GM12878 (cell line): ENCODE data around the gene FFAR2. TPM values are rescaled to one million over a fixed set of nuclear protein-coding genes. Genes with fewer than 3 reads are reported as not detected.

Experiments used
- ATAC-seq: fragments of 200-7000 bp; cut with Tn5 transposase; 3 replicates; pipeline ENCODE4 v1.9.1; 2020; ENCODE audit warnings: mild to moderate bottlenecking, moderate library complexity
- BruUV-seq: library from RNA; stranded (reverse); fragments of 400-500 nt; replicated peaks from 2 replicates; lab custom pipeline; 2021; lab: Mats Ljungman, UMichigan
- CTCF ChIA-PET: fragments of 300-600 bp; sonication (Branson Sonifier 250); formaldehyde crosslinking; extraction: SDS; loops from one replicate; lab custom pipeline; 2021; ENCODE audit warnings: inconsistent platforms; lab: Yijun Ruan, JAX
- POLR2A ChIA-PET: fragments of 350-600 bp; formaldehyde crosslinking; extraction: SDS; loops from one replicate; lab custom pipeline; 2021; ENCODE audit warnings: inconsistent platforms; lab: Charles Lee
- RAD21 ChIA-PET: fragments of 300-600 bp; sonication (Branson Sonifier 250); formaldehyde crosslinking; loops from one replicate; lab custom pipeline; 2023; ENCODE audit warnings: antibody characterized with exemption; ENCODE audit not compliant: unreplicated experiment; lab: Charles Lee
- SMC1A ChIA-PET: fragments of 300-600 bp; sonication (Branson Sonifier 250); formaldehyde crosslinking; loops from one replicate; lab custom pipeline; 2023; ENCODE audit not compliant: unreplicated experiment, uncharacterized antibody; lab: Charles Lee
- DNase-seq: peaks from one replicate; pipeline ENCODE4 v3.0.0-alpha.2; 2011; ENCODE audit warnings: low read depth, low spot score
- FAIRE-seq: peaks from 3 replicates; lab custom pipeline; 2011; peaks lifted over from hg19 to GRCh38; lab: Jason Lieb, UNC
- H2AFZ ChIP-seq: 2 replicates; pipeline ENCODE4 v1.6.0; 2011; ENCODE audit warnings: low read depth, low read length, control low read depth; ENCODE audit not compliant: control insufficient read depth
- H3K27ac ChIP-seq: 2 replicates; pipeline ENCODE4 v1.5.1; 2011; ENCODE audit warnings: control low read depth; ENCODE audit not compliant: control insufficient read depth, insufficient read depth
- H3K27me3 ChIP-seq, 2 experiments: replicated peaks in 1 of 2; 2 replicates each; pipeline versions ENCODE4 v1.6.0 to v1.6.1; 2011; ENCODE audit warnings: low read length in 1 of 2; ENCODE audit not compliant: control insufficient read depth in 2 of 2, insufficient read depth in 2 of 2
- H3K36me3 ChIP-seq, 2 experiments: 2 replicates each; pipeline ENCODE4 v1.5.1; 2011; ENCODE audit warnings: low read length in 1 of 2; ENCODE audit not compliant: control insufficient read depth in 2 of 2, insufficient read depth in 2 of 2
- H3K4me1 ChIP-seq: 2 replicates; pipeline ENCODE4 v1.6.1; 2011; ENCODE audit warnings: mild to moderate bottlenecking, low read length, moderate library complexity, mixed read lengths; ENCODE audit not compliant: control insufficient read depth, insufficient read depth
- H3K4me2 ChIP-seq: 2 replicates; pipeline ENCODE4 v1.6.0; 2011; ENCODE audit warnings: control low read depth; ENCODE audit not compliant: control insufficient read depth, insufficient read depth
- H3K4me3 ChIP-seq: fragments of 200-600 bp; sonication (generic); 2 replicates; pipeline ENCODE4 v1.5.1; 2016
- H3K79me2 ChIP-seq: 2 replicates; pipeline ENCODE4 v1.6.0; 2011; ENCODE audit warnings: low read length; ENCODE audit not compliant: control insufficient read depth, insufficient read depth
- H3K9ac ChIP-seq: 2 replicates; pipeline ENCODE4 v1.8.0; 2011; ENCODE audit warnings: low read length, control low read depth, mixed read lengths; ENCODE audit not compliant: control insufficient read depth, insufficient read depth
- H3K9me3 ChIP-seq: replicated peaks from 3 replicates; pipeline ENCODE4 v1.5.1; 2011; ENCODE audit warnings: mild to moderate bottlenecking, low read length; ENCODE audit not compliant: control insufficient read depth, insufficient read depth
- H4K20me1 ChIP-seq: 2 replicates; pipeline ENCODE4 v1.6.0; 2011; ENCODE audit not compliant: control insufficient read depth, insufficient read depth
- CBFB ChIP-seq: IDR thresholded peaks from 2 replicates; pipeline ENCODE4 v1.6.1; 2016; ENCODE audit warnings: antibody characterized with exemption, low read depth
- EZH2 ChIP-seq: IDR thresholded peaks from 2 replicates; pipeline ENCODE4 v1.6.1; 2012; ENCODE audit warnings: low read depth, mild to moderate bottlenecking, control low read depth, inconsistent platforms, low read length, borderline replicate concordance; ENCODE audit not compliant: control insufficient read depth
- GABPA ChIP-seq: IDR thresholded peaks from 2 replicates; pipeline ENCODE4 v1.6.1; 2014; ENCODE audit warnings: antibody characterized with exemption, low read depth, mild to moderate bottlenecking, inconsistent platforms
- JUNB ChIP-seq: IDR thresholded peaks from 2 replicates; pipeline ENCODE4 v1.6.1; 2016; ENCODE audit warnings: antibody characterized with exemption, mild to moderate bottlenecking
- RBBP5 ChIP-seq: fragments of 200-600 bp; sonication (generic); conservative IDR thresholded peaks from 2 replicates; pipeline ENCODE4 v1.6.1; 2016
- WGBS: methylation state at CpG from one replicate; pipeline ENCODE4 v1.1.6; 2016; ENCODE audit warnings: low lambda C conversion rate; ENCODE audit not compliant: insufficient replicate concordance, insufficient coverage; ENCODE audit errors: missing lambda C conversion rate; 5-methylcytosine and 5-hydroxymethylcytosine counted together
- in situ Hi-C: fragments of 300-500 bp; cut with MboI; formaldehyde crosslinking; loops from 9 replicates; pipeline ENCODE4 v1.14.3; 2018; ENCODE audit warnings: mixed read lengths
- intact Hi-C: fragments of 100-400 bp; cut with micrococcal nuclease; formaldehyde crosslinking; loops from one replicate; pipeline ENCODE4 v1.14.2; 2022; ENCODE audit not compliant: unreplicated experiment
- polyA plus RNA-seq, 11 experiments: library from polyadenylated mRNA; depleted of rRNA in 4 of 11; unstranded in 6 of 11; stranded (reverse) in 5 of 11; fragments of >200 nt; fragmentation: Nextera tagmentation in 4 of 11; fragmentation: Illumina TruSeq in 1 of 11; extraction: Ambion mirVana in 4 of 11; extraction: Trizol in 1 of 11; gene quantifications; 1 replicate in 1 of 11; 2 replicates in 10 of 11; pipeline versions ENCODE4 v1.2.1 to v1.2.3, GENCODE V29; 2011 to 2016; ENCODE audit warnings: inconsistent platforms in 2 of 11, missing spikeins in 2 of 11, low read depth in 1 of 11
- total RNA-seq, 4 experiments: library from RNA; depleted of rRNA in 3 of 4; stranded (reverse); fragments of >200 nt in 3 of 4; fragmentation: Illumina TruSeq in 1 of 4; extraction: Trizol in 1 of 4; gene quantifications; 2 replicates each; pipeline versions ENCODE4 v1.2.1 to v1.2.3, GENCODE V29; 2013 to 2021
- TF ChIP-seq, protein P1 (sequence below): IDR thresholded peaks from 2 replicates; pipeline ENCODE4 v1.6.1; 2011; ENCODE audit warnings: low read depth, mild to moderate bottlenecking, low read length, moderate library complexity, borderline replicate concordance; ENCODE audit errors: extremely low read depth

The FFAR2 gene
- total and polyA plus RNA-seq, 10 of the 15 experiments (the other 5 are each of a cell fraction or from before 2014, with no cell fraction given), result 0.05 to 4.0 (median 2.1) TPM

DNA sequence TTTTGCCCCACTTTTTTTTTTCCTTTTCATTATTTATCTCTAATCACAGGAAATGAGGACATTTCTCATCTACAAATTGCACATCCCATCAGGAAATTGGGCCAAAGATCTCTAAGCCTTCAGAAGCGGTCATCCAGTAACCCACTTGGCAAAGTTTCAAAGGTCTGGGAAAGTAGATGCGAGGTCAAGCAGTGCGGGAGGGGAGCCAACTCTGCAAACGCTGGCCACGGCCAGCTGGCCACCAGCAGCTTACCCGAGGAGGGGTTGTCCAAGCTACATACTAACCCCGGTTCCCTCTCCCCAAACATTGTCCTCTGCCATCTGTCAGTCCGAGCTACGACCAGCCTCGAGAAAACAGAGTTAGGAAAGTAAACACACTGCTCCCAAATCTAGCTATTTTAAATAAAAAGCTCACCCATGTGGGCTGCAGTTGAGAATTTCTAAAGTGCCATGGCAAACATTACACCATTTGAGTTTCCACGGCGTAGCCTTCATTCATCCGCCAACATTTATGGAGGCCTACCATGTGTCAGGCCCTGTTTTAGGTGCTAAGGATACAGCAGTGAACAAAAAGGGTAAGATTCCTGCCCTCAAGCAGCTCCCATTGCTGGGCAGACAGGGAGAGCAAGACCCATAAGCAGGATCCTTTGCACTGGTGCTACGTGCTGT, 11.5 kb downstream of the FFAR2 start:
- peak overlapping the region; percentile 30; the same call in 1 of the 2 replicates for H3K9ac ChIP-seq
- no peak overlapping the region for H2AFZ ChIP-seq
- peak overlapping the region; percentile 77 for H3K4me2 ChIP-seq
- H3K36me3 ChIP-seq, result no peaks in the 10 kb centered on the region
- TF ChIP-seq GABPA, result no peak
- no peak for TF ChIP-seq CBFB
- TF ChIP-seq EZH2, result no peak
- TF ChIP-seq, protein P1, sequence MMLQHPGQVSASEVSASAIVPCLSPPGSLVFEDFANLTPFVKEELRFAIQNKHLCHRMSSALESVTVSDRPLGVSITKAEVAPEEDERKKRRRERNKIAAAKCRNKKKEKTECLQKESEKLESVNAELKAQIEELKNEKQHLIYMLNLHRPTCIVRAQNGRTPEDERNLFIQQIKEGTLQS, result no peak
- TF ChIP-seq JUNB, result no peak
- TF ChIP-seq RBBP5, result no peak
- intact Hi-C loops, result loop anchor here (2.0 kb wide), 1 partner anchor 51 kb away; no protein-coding TSS in a partner anchor
- 98% methylated on average over 14 of the region's 14 CpGs for WGBS
- H3K4me1 ChIP-seq, result peaks cover 76% of the 10 kb centered on the region
- H3K79me2 ChIP-seq, result no peaks in the 10 kb centered on the region
- H3K4me3 ChIP-seq, result peak overlapping the region; percentile 7; the same call in 1 of the 2 replicates
- H3K27ac ChIP-seq, result peak overlapping the region; percentile 41
- no peaks in the 10 kb centered on the region for H3K27me3 ChIP-seq
- ATAC-seq, result no peak
- DNase-seq, result no peak
- ChIA-PET CTCF (interaction anchor here (1.1 to 8.5 kb wide), 12 partner anchors 9 to 114 kb away, joined by 3 to 86 read pairs (median 5); partner anchors contain the start of gene FFAR1), POLR2A (interaction anchor here (0.8 to 4.4 kb wide), 8 partner anchors 7 to 127 kb away, joined by 3 to 35 read pairs (median 6); partner anchors contain the start of genes FFAR1 and FFAR2), RAD21 (interaction anchor here (0.6 to 8.3 kb wide), 13 partner anchors 9 to 255 kb away, joined by 3 to 110 read pairs (median 32); partner anchors contain the start of genes FFAR2 and FFAR3), SMC1A (interaction anchor here (0.6 to 17.4 kb wide), 19 partner anchors 9 to 314 kb away, joined by 3 to 237 read pairs (median 5); partner anchors contain the start of genes CD22, FFAR1, FFAR2 and FFAR3)
- TSS peak; percentile 85 for BruUV-seq
- H4K20me1 ChIP-seq, result no peaks in the 10 kb centered on the region
- in situ Hi-C loops, result no loop called here
- FAIRE-seq, result no peak
- no peaks in the 10 kb centered on the region for H3K9me3 ChIP-seq
